Breast epithelium (tissue), 3 donors: ENCODE data around the gene HSPB2.

ENCODE experiments used
- CTCF ChIP-seq, 3 donors: fragments of 450-650 bp; IDR thresholded peaks; one replicate each; pipeline ENCODE4 v1.5.1; 2016 to 2017; ENCODE audit warnings: antibody characterized with exemption in 3 of 3, mild to moderate bottlenecking in 3 of 3, moderate library complexity in 3 of 3
- POLR2A ChIP-seq: fragments of 450-650 bp; IDR thresholded peaks from one replicate; pipeline ENCODE4 v1.6.1; 2016; ENCODE audit warnings: antibody characterized with exemption, mild to moderate bottlenecking, moderate library complexity
- POLR2AphosphoS5 ChIP-seq, 3 donors: sonication (generic); formaldehyde crosslinking; IDR thresholded peaks; one replicate each; pipeline ENCODE4 v1.6.1; 2017; ENCODE audit warnings: antibody characterized with exemption in 3 of 3

- TF ChIP-seq CTCF (IDR thresholded peaks at IDR 0.05) = no peak
- no peak for TF ChIP-seq POLR2A
- no peak for TF ChIP-seq POLR2AphosphoS5 (IDR thresholded peaks at IDR 0.05)
These were observed 34.0 kb downstream of the HSPB2 start for GRCh38 chr11:111946499-111946898.
